ENCODE data around the gene AK6.
"Not testable (repeated sequence)": the region's sequence is repeated elsewhere in the genome, so short reads cannot be mapped to it uniquely, and the experiment has no call there.

The AK6 gene

GRCh38 chr5:69369340-69370121 lies at the start of gene AK6, which contains the start of the genes RAD17 and TAF9:
AK6 (minus strand) TSS chr5:69369520; CDS start chr5:69369490, 30 bp downstream.
RAD17 (plus strand) TSS chr5:69369818; CDS start chr5:69372209, 2,391 bp downstream.
TAF9 (minus strand) TSS chr5:69369520; CDS start chr5:69365737, 3,783 bp downstream.
- DNase-seq, result peak; percentile 71 to 100 (median 92)

GRCh38 chr5:69418554-69418953 lies 49.2 kb upstream of the AK6 start:
- DNase-seq, result no peak

GRCh38 chr5:69416699-69417098 lies 47.4 kb upstream of the AK6 start:
- DNase-seq, result no peak

GRCh38 chr5:69416180-69416579 lies 46.9 kb upstream of the AK6 start:
- DNase-seq, result no peak

- no peak for DNase-seq
These were observed 46.3 kb upstream of the AK6 start for GRCh38 chr5:69415584-69415958.

- peak in 31 of 51 donors; percentile 0 to 56 (median 12) for DNase-seq
These were observed 45.7 kb upstream of the AK6 start, which contains the start of gene MARVELD2 for GRCh38 chr5:69414885-69415583. MARVELD2 (plus strand) TSS chr5:69415116; CDS start chr5:69419386, 4,270 bp downstream.

- DNase-seq, result no peak
These were observed 35.5 kb upstream of the AK6 start for GRCh38 chr5:69404659-69405330.

- no peak for DNase-seq
These were observed 9.1 kb upstream of the AK6 start for GRCh38 chr5:69378376-69378775.

GRCh38 chr5:69374911-69375446 lies 5.7 kb upstream of the AK6 start:
- DNase-seq, result no peak

- no peak for DNase-seq
These were observed 3.1 kb upstream of the AK6 start for GRCh38 chr5:69372394-69372793.

- not testable (repeated sequence) for DNase-seq
These were observed 1.0 kb upstream of the AK6 start for GRCh38 chr5:69370335-69370734.

GRCh38 chr5:69368458-69369339 lies 621 bp downstream of the AK6 start:
- peak in 3 of 51 donors; percentile 31 to 88 (median 39) for DNase-seq

- no peak for DNase-seq
These were observed 1.5 kb downstream of the AK6 start for GRCh38 chr5:69367697-69368279.

- no peak for DNase-seq
These were observed 4.5 kb downstream of the AK6 start for GRCh38 chr5:69364850-69365249.

GRCh38 chr5:69364414-69364813 lies 4.9 kb downstream of the AK6 start:
- no peak for DNase-seq

GRCh38 chr5:69360442-69360841 lies 8.9 kb downstream of the AK6 start:
- DNase-seq, result no peak

GRCh38 chr5:69359699-69360098 lies 9.6 kb downstream of the AK6 start:
- no peak for DNase-seq

GRCh38 chr5:69350664-69351063 lies 18.7 kb downstream of the AK6 start:
- no peak for DNase-seq

GRCh38 chr5:69343083-69343482 lies 26.2 kb downstream of the AK6 start:
- DNase-seq, result no peak

- DNase-seq, result no peak
These were observed 27.7 kb downstream of the AK6 start for GRCh38 chr5:69341520-69342161.
